Measurements from ENCODE around the gene PRH2.

The PRH2 gene

DNA sequence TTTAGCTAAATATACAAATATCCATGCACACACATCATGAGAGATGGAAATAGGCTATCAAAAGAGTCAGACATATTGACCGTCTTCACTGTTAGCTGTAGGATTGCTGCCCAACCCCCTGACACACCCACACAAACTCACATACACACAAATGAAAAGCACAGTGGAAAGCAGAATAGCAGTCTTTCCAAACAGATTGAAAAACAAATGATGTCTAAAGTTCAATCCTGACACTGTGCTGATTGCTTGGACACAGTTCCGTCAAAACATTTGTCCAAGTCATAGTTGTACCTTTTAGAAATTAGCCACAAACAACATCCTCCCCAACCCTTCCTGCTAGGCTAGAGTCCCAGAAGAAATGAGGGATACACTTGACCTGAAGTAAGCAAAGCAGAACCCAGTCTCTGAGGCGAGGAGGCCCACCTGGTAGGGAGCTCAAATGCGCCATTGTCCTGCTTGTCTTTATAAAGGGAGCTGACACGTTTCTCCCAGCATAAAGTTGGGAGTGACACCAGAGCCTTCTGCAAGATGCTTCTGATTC is at the start of gene PRH2:
Gene PRH2, plus strand, starts transcription at position 491 of the 541 bp plus-strand sequence. Its CDS starts 38 bp downstream, at position 529.
- no peak within 1 kb of the TSS for H3K27ac ChIP-seq (ENCODE audit: low read depth in 2 of 2, low read length in 2 of 2)
- H3K9ac ChIP-seq (ENCODE audit: low read depth in 1 of 2, low read length in 2 of 2) = no peak within 1 kb of the TSS
- no peak within 1 kb of the TSS for H3K4me3 ChIP-seq (ENCODE audit: low read length in 2 of 2)
- H3K4me1 ChIP-seq (ENCODE audit: control insufficient read depth in 2 of 2, insufficient read depth in 2 of 2, low read length in 2 of 2) = no peaks in the 10 kb centered on the region
- no peaks in the 10 kb centered on the region for H3K9me3 ChIP-seq (ENCODE audit: control insufficient read depth in 2 of 2, low read length in 2 of 2)
- H3K36me3 ChIP-seq (ENCODE audit: control insufficient read depth in 2 of 2, insufficient read depth in 2 of 2, low read length in 2 of 2) = no peaks in the 10 kb centered on the region
- no peaks in the 10 kb centered on the region for H3K27me3 ChIP-seq (ENCODE audit: control insufficient read depth in 2 of 2, insufficient read depth in 2 of 2, low read length in 2 of 2)

DNA sequence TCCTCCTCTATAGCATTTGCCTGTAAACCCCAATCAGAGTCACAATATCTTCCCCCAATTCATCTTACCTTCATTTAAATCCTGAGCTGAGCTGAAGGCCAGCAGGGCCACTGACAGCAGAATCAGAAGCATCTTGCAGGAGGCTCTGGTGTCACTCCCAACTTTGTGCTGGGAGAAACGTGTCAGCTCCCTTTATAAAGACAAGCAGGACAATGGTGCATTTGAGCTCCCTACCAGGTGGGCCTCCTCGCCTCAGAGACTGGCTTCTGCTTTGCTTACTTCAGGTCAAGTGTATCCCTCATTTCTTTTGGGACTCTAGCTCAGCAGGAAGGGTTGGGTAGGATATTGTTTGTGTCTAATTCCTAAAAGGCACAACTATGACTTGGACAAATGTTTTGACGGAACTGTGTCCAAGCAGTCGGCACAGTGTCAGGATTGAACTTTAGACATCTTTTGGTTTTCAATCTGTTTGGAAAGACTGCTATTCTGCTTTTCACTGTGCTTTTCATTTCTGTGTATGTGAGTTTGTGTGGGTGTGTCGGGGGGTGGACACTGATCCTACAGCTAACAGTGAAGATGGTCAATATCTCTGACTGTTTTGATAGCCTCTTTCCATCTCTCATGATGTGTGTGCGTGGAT is 44.8 kb upstream of the PRH2 start, which contains the start of gene PRH1:
Gene PRH1, minus strand, starts transcription at position 170 of the 640 bp plus-strand sequence. Its CDS starts 38 bp downstream, at position 132.
- no peak within 1 kb of the TSS for H3K27ac ChIP-seq (ENCODE audit: low read depth in 2 of 2, low read length in 2 of 2)
- H3K4me3 ChIP-seq (ENCODE audit: low read length in 2 of 2) = no peak within 1 kb of the TSS
- no peak within 1 kb of the TSS for H3K9ac ChIP-seq (ENCODE audit: low read depth in 1 of 2, low read length in 2 of 2)
- no peaks in the 10 kb centered on the region for H3K9me3 ChIP-seq (ENCODE audit: control insufficient read depth in 2 of 2, low read length in 2 of 2)
- no peaks in the 10 kb centered on the region for H3K27me3 ChIP-seq (ENCODE audit: control insufficient read depth in 2 of 2, insufficient read depth in 2 of 2, low read length in 2 of 2)
- no peaks in the 10 kb centered on the region for H3K4me1 ChIP-seq (ENCODE audit: control insufficient read depth in 2 of 2, insufficient read depth in 2 of 2, low read length in 2 of 2)
- no peaks in the 10 kb centered on the region for H3K36me3 ChIP-seq (ENCODE audit: control insufficient read depth in 2 of 2, insufficient read depth in 2 of 2, low read length in 2 of 2)

DNA sequence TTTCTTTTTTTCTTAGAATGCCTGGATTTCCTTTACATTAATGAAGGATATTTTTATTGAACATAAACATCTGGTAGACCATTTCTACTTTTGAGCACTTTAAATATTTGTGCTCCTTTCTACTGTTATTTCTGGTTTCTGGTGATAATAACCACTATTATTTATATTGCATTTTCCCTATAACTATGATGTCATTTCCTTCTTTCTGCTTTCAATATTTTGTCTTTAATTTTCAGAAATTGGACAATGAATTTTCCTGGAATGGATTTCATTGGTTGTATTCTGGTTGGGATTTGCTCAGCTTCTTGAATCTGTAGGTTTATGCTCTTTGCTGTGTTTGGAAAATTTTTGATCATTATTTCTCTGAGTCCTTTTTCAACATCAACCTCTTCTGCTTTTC is 39.8 kb upstream of the PRH2 start:
- Histone ChIP-seq H3K27ac (ENCODE audit: low read depth in 2 of 2, low read length in 2 of 2) (no peak overlapping the region), H3K36me3 (ENCODE audit: control insufficient read depth in 2 of 2, insufficient read depth in 2 of 2, low read length in 2 of 2) (no peaks in the 10 kb centered on the region), H3K9ac (ENCODE audit: low read depth in 1 of 2, low read length in 2 of 2) (no peak overlapping the region), H3K27me3 (ENCODE audit: control insufficient read depth in 2 of 2, insufficient read depth in 2 of 2, low read length in 2 of 2) (no peaks in the 10 kb centered on the region), H3K4me3 (ENCODE audit: low read length in 2 of 2) (no peak overlapping the region), H3K9me3 (ENCODE audit: control insufficient read depth in 2 of 2, low read length in 2 of 2) (no peaks in the 10 kb centered on the region), H3K4me1 (ENCODE audit: control insufficient read depth in 2 of 2, insufficient read depth in 2 of 2, low read length in 2 of 2) (peaks cover 0 to 4% of the 10 kb centered on the region in 2 donors)

GRCh38 chr12:10891937-10892336 is 37.1 kb upstream of the PRH2 start:
- Histone ChIP-seq H3K36me3 (ENCODE audit: control insufficient read depth in 2 of 2, insufficient read depth in 2 of 2, low read length in 2 of 2) (no peaks in the 10 kb centered on the region), H3K9me3 (ENCODE audit: control insufficient read depth in 2 of 2, low read length in 2 of 2) (no peaks in the 10 kb centered on the region), H3K4me3 (ENCODE audit: low read length in 2 of 2) (no peak overlapping the region), H3K27me3 (ENCODE audit: control insufficient read depth in 2 of 2, insufficient read depth in 2 of 2, low read length in 2 of 2) (no peaks in the 10 kb centered on the region), H3K27ac (ENCODE audit: low read depth in 2 of 2, low read length in 2 of 2) (no peak overlapping the region), H3K9ac (ENCODE audit: low read depth in 1 of 2, low read length in 2 of 2) (no peak overlapping the region), H3K4me1 (ENCODE audit: control insufficient read depth in 2 of 2, insufficient read depth in 2 of 2, low read length in 2 of 2) (peaks cover 0 to 4% of the 10 kb centered on the region in 2 donors)

DNA sequence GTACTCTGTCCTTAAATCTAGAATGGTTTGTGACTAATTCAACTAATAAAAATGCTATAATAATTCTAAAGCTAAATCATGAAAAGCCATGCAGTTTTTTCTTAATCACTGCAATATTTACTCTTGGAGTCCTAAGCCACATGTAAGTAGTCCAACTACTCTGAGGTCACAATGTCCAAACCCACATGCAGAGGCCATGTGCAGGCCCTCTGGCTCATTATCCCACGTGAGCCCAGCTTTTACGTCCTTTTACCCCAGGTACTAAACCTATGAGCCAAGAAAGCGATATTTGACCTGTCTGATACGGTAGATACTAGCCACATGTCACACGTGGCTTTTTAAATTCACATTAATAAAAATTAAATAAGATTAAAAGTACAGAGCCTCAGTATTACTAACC is 32.2 kb upstream of the PRH2 start:
- Histone ChIP-seq H3K27me3 (ENCODE audit: control insufficient read depth in 2 of 2, insufficient read depth in 2 of 2, low read length in 2 of 2) (no peaks in the 10 kb centered on the region), H3K9ac (ENCODE audit: low read depth in 1 of 2, low read length in 2 of 2) (no peak overlapping the region), H3K4me1 (ENCODE audit: control insufficient read depth in 2 of 2, insufficient read depth in 2 of 2, low read length in 2 of 2) (peaks cover 0 to 4% of the 10 kb centered on the region in 2 donors), H3K4me3 (ENCODE audit: low read length in 2 of 2) (no peak overlapping the region), H3K27ac (ENCODE audit: low read depth in 2 of 2, low read length in 2 of 2) (no peak overlapping the region), H3K9me3 (ENCODE audit: control insufficient read depth in 2 of 2, low read length in 2 of 2) (no peaks in the 10 kb centered on the region), H3K36me3 (ENCODE audit: control insufficient read depth in 2 of 2, insufficient read depth in 2 of 2, low read length in 2 of 2) (no peaks in the 10 kb centered on the region)

DNA sequence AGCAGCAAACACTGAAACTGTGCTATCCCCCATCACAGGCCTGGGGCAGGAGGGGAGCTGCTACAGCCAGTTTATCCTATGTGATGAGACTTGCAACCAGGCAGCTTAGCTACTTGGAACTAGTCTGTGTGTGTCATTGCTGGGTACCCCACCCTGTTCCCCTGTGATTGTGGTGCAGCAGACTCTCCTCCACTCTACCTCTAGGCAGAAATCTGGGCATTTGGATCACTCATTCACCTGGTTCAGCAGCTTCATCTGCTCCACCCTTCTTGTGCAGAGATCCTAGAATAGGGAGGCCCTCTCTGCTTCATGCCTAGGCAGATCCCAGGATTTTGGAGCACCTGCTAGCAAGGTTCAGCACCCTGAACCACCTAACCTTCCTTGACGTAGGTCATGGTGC is 28.5 kb upstream of the PRH2 start:
- H3K36me3 ChIP-seq (ENCODE audit: control insufficient read depth in 2 of 2, insufficient read depth in 2 of 2, low read length in 2 of 2) = no peaks in the 10 kb centered on the region
- no peak overlapping the region for H3K27ac ChIP-seq (ENCODE audit: low read depth in 2 of 2, low read length in 2 of 2)
- H3K4me3 ChIP-seq (ENCODE audit: low read length in 2 of 2) = no peak overlapping the region
- peaks cover 3 to 4% of the 10 kb centered on the region in 2 donors for H3K9me3 ChIP-seq (ENCODE audit: control insufficient read depth in 2 of 2, low read length in 2 of 2)
- H3K27me3 ChIP-seq (ENCODE audit: control insufficient read depth in 2 of 2, insufficient read depth in 2 of 2, low read length in 2 of 2) = no peaks in the 10 kb centered on the region
- no peak overlapping the region for H3K9ac ChIP-seq (ENCODE audit: low read depth in 1 of 2, low read length in 2 of 2)
- no peaks in the 10 kb centered on the region for H3K4me1 ChIP-seq (ENCODE audit: control insufficient read depth in 2 of 2, insufficient read depth in 2 of 2, low read length in 2 of 2)

GRCh38 chr12:10900972-10901371 is 28.1 kb upstream of the PRH2 start:
- Histone ChIP-seq H3K4me3 (ENCODE audit: low read length in 2 of 2) (no peak overlapping the region), H3K27ac (ENCODE audit: low read depth in 2 of 2, low read length in 2 of 2) (no peak overlapping the region), H3K36me3 (ENCODE audit: control insufficient read depth in 2 of 2, insufficient read depth in 2 of 2, low read length in 2 of 2) (no peaks in the 10 kb centered on the region), H3K9me3 (ENCODE audit: control insufficient read depth in 2 of 2, low read length in 2 of 2) (peaks cover 3 to 4% of the 10 kb centered on the region in 2 donors), H3K27me3 (ENCODE audit: control insufficient read depth in 2 of 2, insufficient read depth in 2 of 2, low read length in 2 of 2) (no peaks in the 10 kb centered on the region), H3K9ac (ENCODE audit: low read depth in 1 of 2, low read length in 2 of 2) (no peak overlapping the region), H3K4me1 (ENCODE audit: control insufficient read depth in 2 of 2, insufficient read depth in 2 of 2, low read length in 2 of 2) (no peaks in the 10 kb centered on the region)

DNA sequence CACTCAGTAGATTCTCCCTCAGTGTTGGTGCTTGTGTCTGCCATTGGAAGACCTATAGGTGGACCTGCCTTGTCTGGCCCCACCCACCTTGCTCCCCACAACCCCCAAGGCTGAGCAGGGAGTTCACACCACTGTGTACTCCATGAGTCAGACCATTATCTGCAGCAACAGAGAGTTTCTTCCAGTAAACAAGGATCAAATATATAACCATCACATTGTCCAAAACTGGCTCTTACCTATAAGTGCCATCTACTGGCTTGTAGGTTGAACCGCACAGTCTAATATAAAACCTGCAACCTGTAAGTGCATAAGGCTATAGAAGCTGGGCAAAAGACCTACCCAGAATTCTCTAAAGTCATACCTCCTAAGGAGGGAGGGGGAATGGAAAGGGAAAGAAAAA is 27.6 kb upstream of the PRH2 start:
- Histone ChIP-seq H3K4me1 (ENCODE audit: control insufficient read depth in 2 of 2, insufficient read depth in 2 of 2, low read length in 2 of 2) (no peaks in the 10 kb centered on the region), H3K4me3 (ENCODE audit: low read length in 2 of 2) (no peak overlapping the region), H3K9ac (ENCODE audit: low read depth in 1 of 2, low read length in 2 of 2) (no peak overlapping the region), H3K36me3 (ENCODE audit: control insufficient read depth in 2 of 2, insufficient read depth in 2 of 2, low read length in 2 of 2) (no peaks in the 10 kb centered on the region), H3K9me3 (ENCODE audit: control insufficient read depth in 2 of 2, low read length in 2 of 2) (peaks cover 3 to 4% of the 10 kb centered on the region in 2 donors), H3K27me3 (ENCODE audit: control insufficient read depth in 2 of 2, insufficient read depth in 2 of 2, low read length in 2 of 2) (no peaks in the 10 kb centered on the region), H3K27ac (ENCODE audit: low read depth in 2 of 2, low read length in 2 of 2) (no peak overlapping the region)

- Histone ChIP-seq H3K9ac (ENCODE audit: low read depth in 1 of 2, low read length in 2 of 2) (no peak overlapping the region), H3K4me1 (ENCODE audit: control insufficient read depth in 2 of 2, insufficient read depth in 2 of 2, low read length in 2 of 2) (no peaks in the 10 kb centered on the region), H3K36me3 (ENCODE audit: control insufficient read depth in 2 of 2, insufficient read depth in 2 of 2, low read length in 2 of 2) (no peaks in the 10 kb centered on the region), H3K27me3 (ENCODE audit: control insufficient read depth in 2 of 2, insufficient read depth in 2 of 2, low read length in 2 of 2) (no peaks in the 10 kb centered on the region), H3K9me3 (ENCODE audit: control insufficient read depth in 2 of 2, low read length in 2 of 2) (peaks cover 3 to 4% of the 10 kb centered on the region in 2 donors), H3K27ac (ENCODE audit: low read depth in 2 of 2, low read length in 2 of 2) (no peak overlapping the region), H3K4me3 (ENCODE audit: low read length in 2 of 2) (no peak overlapping the region)
These were observed 24.4 kb upstream of the PRH2 start for GRCh38 chr12:10904686-10905085.

DNA sequence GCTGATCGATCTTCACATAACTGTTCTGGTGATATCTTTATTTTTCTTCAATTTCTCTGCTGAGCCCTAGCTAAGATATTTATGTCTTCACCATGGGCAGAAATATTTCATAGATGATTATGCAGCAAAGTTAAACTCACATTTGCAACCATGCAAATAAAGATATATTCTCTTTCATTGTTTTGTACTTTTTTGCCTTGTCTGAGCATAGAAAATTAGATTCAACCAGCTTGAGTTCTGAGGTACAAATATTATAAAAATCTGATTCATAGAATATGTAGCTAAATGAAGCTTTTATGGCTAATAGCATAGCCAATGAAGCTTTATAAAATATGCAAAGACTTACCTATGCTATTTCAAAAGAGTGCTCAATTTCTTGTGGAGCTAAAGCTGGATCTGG is 19.6 kb upstream of the PRH2 start, which contains the start of gene TAS2R13:
Gene TAS2R13, minus strand, starts transcription at position 101 of the 400 bp plus-strand sequence. CDS start 264 bp downstream, outside the sequence.
- no peak within 1 kb of the TSS for H3K27ac ChIP-seq (ENCODE audit: low read depth in 2 of 2, low read length in 2 of 2)
- H3K9ac ChIP-seq (ENCODE audit: low read depth in 1 of 2, low read length in 2 of 2) = no peak within 1 kb of the TSS
- H3K9me3 ChIP-seq (ENCODE audit: control insufficient read depth in 2 of 2, low read length in 2 of 2) = peaks cover 0 to 1% of the 10 kb centered on the region in 2 donors
- H3K4me3 ChIP-seq (ENCODE audit: low read length in 2 of 2) = no peak within 1 kb of the TSS
- no peaks in the 10 kb centered on the region for H3K27me3 ChIP-seq (ENCODE audit: control insufficient read depth in 2 of 2, insufficient read depth in 2 of 2, low read length in 2 of 2)
- H3K4me1 ChIP-seq (ENCODE audit: control insufficient read depth in 2 of 2, insufficient read depth in 2 of 2, low read length in 2 of 2) = no peaks in the 10 kb centered on the region
- H3K36me3 ChIP-seq (ENCODE audit: control insufficient read depth in 2 of 2, insufficient read depth in 2 of 2, low read length in 2 of 2) = no peaks in the 10 kb centered on the region
